HepG2 (cell line): ENCODE measurements around the gene CFAP46. TPM values are rescaled to one million over a fixed set of nuclear protein-coding genes. Genes with fewer than 3 reads are reported as not detected.
"Not testable (repeated sequence)": the region's sequence is repeated elsewhere in the genome, so short reads cannot be mapped to it uniquely, and the experiment has no call there.

Experiments used
- ATAC-seq: fragments of 200-7000 bp; cut with Tn5 transposase; 3 replicates; pipeline ENCODE4 v1.9.1; 2020; ENCODE audit warnings: mild to moderate bottlenecking, moderate library complexity
- BruUV-seq: library from RNA; stranded (reverse); fragments of 400-500 nt; replicated peaks from 2 replicates; lab custom pipeline; 2021; lab: Mats Ljungman, UMichigan
- CTCF ChIA-PET: fragments of 300-600 bp; formaldehyde crosslinking; extraction: SDS; loops from one replicate; lab custom pipeline; 2021; ENCODE audit warnings: low total read pairs, inconsistent platforms, low intra/inter-chr PET ratio; lab: Yijun Ruan, JAX
- POLR2A ChIA-PET: fragments of 350-600 bp; sonication (Branson Sonifier 250); formaldehyde crosslinking; loops from one replicate; lab custom pipeline; 2020; ENCODE audit warnings: antibody characterized with exemption, inconsistent platforms; lab: Yijun Ruan, JAX
- DNase-seq: peaks from one replicate; pipeline ENCODE4 v3.0.0-alpha.2; 2015; ENCODE audit warnings: low spot score
- FAIRE-seq: peaks from 3 replicates; lab custom pipeline; 2011; peaks lifted over from hg19 to GRCh38; lab: Jason Lieb, UNC
- H2AFZ ChIP-seq: one replicate; pipeline ENCODE4 v1.6.1; 2011; ENCODE audit warnings: low read length, inconsistent platforms
- H3K27ac ChIP-seq: fragments of 300-600 bp; 3 replicates; pipeline ENCODE4 v1.8.0; 2011; ENCODE audit warnings: mixed run types, mild to moderate bottlenecking, mixed read lengths, low read length, inconsistent platforms; ENCODE audit not compliant: insufficient read depth; ENCODE audit errors: extremely low read length
- H3K27me3 ChIP-seq, 2 experiments: fragments of 200-600 bp in 1 of 2; 2 replicates in 1 of 2; 3 replicates in 1 of 2; pipeline versions ENCODE4 v1.6.0 to v1.8.0; 2011; ENCODE audit warnings: low read length in 2 of 2, mild to moderate bottlenecking in 2 of 2, moderate library complexity in 2 of 2, inconsistent platforms in 1 of 2; ENCODE audit not compliant: insufficient read depth in 2 of 2, control insufficient read depth in 1 of 2
- H3K36me3 ChIP-seq, 2 experiments: fragments of 200-600 bp in 1 of 2; replicated peaks in 1 of 2; 2 replicates in 1 of 2; 3 replicates in 1 of 2; pipeline versions ENCODE4 v1.5.1 to v1.8.0; 2011; ENCODE audit warnings: low read length in 2 of 2, inconsistent platforms in 1 of 2; ENCODE audit not compliant: insufficient read depth in 2 of 2, control insufficient read depth in 1 of 2
- H3K4me1 ChIP-seq: 2 replicates; pipeline ENCODE4 v1.5.1; 2012; ENCODE audit warnings: low read length, inconsistent platforms; ENCODE audit not compliant: insufficient read depth
- H3K4me2 ChIP-seq: 2 replicates; pipeline ENCODE4 v1.6.0; 2011; ENCODE audit warnings: low read depth, low read length, inconsistent platforms
- H3K4me3 ChIP-seq, 3 experiments: fragments of 200-600 bp in 1 of 3; sonication (generic), shearing (Covaris generic) in 1 of 3; replicated peaks in 1 of 3; 2 replicates each; pipeline ENCODE4 v1.5.1; 2011 to 2016; ENCODE audit warnings: low read length in 3 of 3, inconsistent platforms in 2 of 3, low read depth in 2 of 3, mild to moderate bottlenecking in 2 of 3, control low read depth in 1 of 3, mixed read lengths in 1 of 3; ENCODE audit not compliant: insufficient read depth in 1 of 3
- H3K79me2 ChIP-seq: one replicate; pipeline ENCODE4 v1.6.1; 2011; ENCODE audit warnings: low read length, inconsistent platforms; ENCODE audit not compliant: insufficient read depth
- H3K9ac ChIP-seq: 2 replicates; pipeline ENCODE4 v1.6.0; 2011; ENCODE audit warnings: mild to moderate bottlenecking, low read depth, low read length, inconsistent platforms; ENCODE audit not compliant: insufficient read depth
- H3K9me3 ChIP-seq: 2 replicates; pipeline ENCODE4 v1.5.1; 2012; ENCODE audit warnings: mild to moderate bottlenecking, low read length
- H4K20me1 ChIP-seq: 2 replicates; pipeline ENCODE4 v1.6.0; 2011; ENCODE audit warnings: inconsistent platforms, mild to moderate bottlenecking, low read length, moderate library complexity; ENCODE audit not compliant: insufficient read depth
- BRF2 ChIP-seq: sonication (generic); formaldehyde crosslinking; IDR thresholded peaks from 2 replicates; pipeline ENCODE4 v1.8.1; 2022; ENCODE audit warnings: mild to moderate bottlenecking, missing genetic modification reagents
- GZF1 ChIP-seq: sonication (generic); formaldehyde crosslinking; IDR thresholded peaks from 2 replicates; pipeline ENCODE4 v1.5.1; 2020; ENCODE audit warnings: mild to moderate bottlenecking, missing genetic modification reagents
- JUN ChIP-seq: sonication (generic); formaldehyde crosslinking; IDR thresholded peaks from 2 replicates; pipeline ENCODE4 v1.4.0; 2020; ENCODE audit warnings: mild to moderate bottlenecking, missing genetic modification reagents
- KMT2A ChIP-seq: sonication (generic); formaldehyde crosslinking; IDR thresholded peaks from 2 replicates; pipeline ENCODE4 v1.4.0; 2020; ENCODE audit warnings: missing genetic modification reagents
- MIXL1 ChIP-seq: IDR thresholded peaks from 2 replicates; pipeline ENCODE4 v1.6.1; 2016
- ZNF34 ChIP-seq: sonication (generic); formaldehyde crosslinking; IDR thresholded peaks from 2 replicates; pipeline ENCODE4 v1.4.0; 2020; ENCODE audit warnings: mild to moderate bottlenecking, missing genetic modification reagents, borderline replicate concordance
- ZNF891 ChIP-seq: sonication (generic); formaldehyde crosslinking; IDR thresholded peaks from 2 replicates; pipeline ENCODE4 v1.5.0; 2020; ENCODE audit warnings: mild to moderate bottlenecking, missing genetic modification reagents
- WGBS: methylation state at CpG from one replicate; pipeline ENCODE4 v1.1.6; 2017; ENCODE audit warnings: low lambda C conversion rate; 5-methylcytosine and 5-hydroxymethylcytosine counted together
- in situ Hi-C: cut with HindIII; loops from 2 replicates; pipeline ENCODE4 v1.10.0; 2017; ENCODE audit warnings: low pct_unique_long_range_greater_than_20kb; ENCODE audit not compliant: extremely low pct_ligation_motif_present
- intact Hi-C: fragments of 100-400 bp; cut with micrococcal nuclease; formaldehyde crosslinking; loops from one replicate; pipeline ENCODE4 v1.10.0; 2022; ENCODE audit not compliant: unreplicated experiment
- polyA plus RNA-seq, 8 experiments: library from polyadenylated mRNA; depleted of rRNA in 3 of 8; stranded (reverse) in 7 of 8; unstranded in 1 of 8; fragments of >200 nt; fragmentation: Illumina TruSeq in 4 of 8; extraction: Trizol in 4 of 8; gene quantifications; 2 replicates each; pipeline versions ENCODE4 v1.2.1 to v1.2.3, GENCODE V29; 2011 to 2016; ENCODE audit warnings: low read depth in 4 of 8, missing spikeins in 1 of 8, mixed read lengths in 1 of 8; ENCODE audit not compliant: insufficient read depth in 1 of 8
- total RNA-seq, 5 experiments: library from RNA; depleted of rRNA; stranded (reverse); fragments of >200 nt; fragmentation: Illumina TruSeq; extraction: Trizol; gene quantifications; 2 replicates each; pipeline ENCODE4 v1.2.3, GENCODE V29; 2016; ENCODE audit warnings: low read depth in 1 of 5
- TF ChIP-seq, protein P1 (sequence below): sonication (generic); formaldehyde crosslinking; IDR thresholded peaks from 2 replicates; pipeline ENCODE4 v1.4.0; 2020; ENCODE audit warnings: mild to moderate bottlenecking, missing genetic modification reagents
- TF ChIP-seq, protein P2 (sequence below): sonication (generic); formaldehyde crosslinking; IDR thresholded peaks from 2 replicates; pipeline ENCODE4 v1.4.0; 2020; ENCODE audit warnings: mild to moderate bottlenecking, low read depth, missing genetic modification reagents
- TF ChIP-seq, protein P3 (sequence below): conservative IDR thresholded peaks from 2 replicates; pipeline ENCODE4 v1.6.1; 2018; ENCODE audit warnings: missing genetic modification reagents

CFAP46 gene
- total and polyA plus RNA-seq, 2 of the 13 experiments (the other 11 are each of a cell fraction or from before 2014, with no cell fraction given) = 0.24 to 0.84 TPM

DNA sequence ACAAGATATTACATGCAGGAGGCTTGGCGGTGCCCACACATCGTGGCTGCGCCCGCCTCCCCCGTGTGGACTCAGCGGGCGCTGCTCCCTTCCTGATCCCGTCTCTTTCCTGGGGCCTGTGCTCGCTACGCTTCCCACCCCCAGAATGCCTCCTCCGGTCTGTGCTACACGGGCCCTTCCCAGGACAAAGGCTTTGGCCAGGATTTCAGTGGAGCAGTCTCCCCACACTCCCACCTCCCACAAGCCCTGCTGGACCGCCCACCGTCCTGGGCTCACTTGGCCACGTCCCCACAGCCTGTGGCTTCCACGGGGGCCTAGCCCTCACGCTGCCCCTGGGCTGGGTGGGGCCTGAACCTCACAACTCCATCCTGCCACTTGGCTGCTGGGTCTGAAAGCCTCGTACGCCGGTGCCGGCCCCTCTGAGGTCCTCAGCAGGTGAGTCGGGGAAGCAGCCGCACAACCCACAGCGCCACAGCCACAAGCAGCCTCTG lies 17.3 kb downstream of the CFAP46 start (continued):
- TF ChIP-seq, protein P1, sequence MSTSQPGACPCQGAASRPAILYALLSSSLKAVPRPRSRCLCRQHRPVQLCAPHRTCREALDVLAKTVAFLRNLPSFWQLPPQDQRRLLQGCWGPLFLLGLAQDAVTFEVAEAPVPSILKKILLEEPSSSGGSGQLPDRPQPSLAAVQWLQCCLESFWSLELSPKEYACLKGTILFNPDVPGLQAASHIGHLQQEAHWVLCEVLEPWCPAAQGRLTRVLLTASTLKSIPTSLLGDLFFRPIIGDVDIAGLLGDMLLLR (CRISPR knock-in tag) = no peak
- TF ChIP-seq, protein P2, sequence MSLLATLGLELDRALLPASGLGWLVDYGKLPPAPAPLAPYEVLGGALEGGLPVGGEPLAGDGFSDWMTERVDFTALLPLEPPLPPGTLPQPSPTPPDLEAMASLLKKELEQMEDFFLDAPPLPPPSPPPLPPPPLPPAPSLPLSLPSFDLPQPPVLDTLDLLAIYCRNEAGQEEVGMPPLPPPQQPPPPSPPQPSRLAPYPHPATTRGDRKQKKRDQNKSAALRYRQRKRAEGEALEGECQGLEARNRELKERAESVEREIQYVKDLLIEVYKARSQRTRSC (CRISPR knock-in tag) = no peak
- TF ChIP-seq ZNF891 (CRISPR knock-in tag) = no peak
- TF ChIP-seq, all 625 proteins: peak for 0

- in situ Hi-C loops (no loop called here), intact Hi-C loops (no loop called here)
- CTCF ChIA-PET = no interaction called here
- Histone ChIP-seq H4K20me1 (no peaks in the 10 kb centered on the region), H3K27ac (no peak overlapping the region), H3K4me2 (no peak overlapping the region), H3K9ac (no peak overlapping the region), H2AFZ (no peak overlapping the region), H3K79me2 (no peaks in the 10 kb centered on the region), H3K4me1 (no peaks in the 10 kb centered on the region), H3K4me3 (no peak overlapping the region), H3K36me3 (no peaks in the 10 kb centered on the region), H3K9me3 (no peaks in the 10 kb centered on the region), H3K27me3 (peaks cover 11 to 32% of the 10 kb centered on the region in 2 experiments; a peak in 4 of 5 replicates)
- POLR2A ChIA-PET = no interaction called here
- FAIRE-seq = no peak
- TF ChIP-seq GZF1 (CRISPR knock-in tag) = no peak
- TF ChIP-seq, protein P3, sequence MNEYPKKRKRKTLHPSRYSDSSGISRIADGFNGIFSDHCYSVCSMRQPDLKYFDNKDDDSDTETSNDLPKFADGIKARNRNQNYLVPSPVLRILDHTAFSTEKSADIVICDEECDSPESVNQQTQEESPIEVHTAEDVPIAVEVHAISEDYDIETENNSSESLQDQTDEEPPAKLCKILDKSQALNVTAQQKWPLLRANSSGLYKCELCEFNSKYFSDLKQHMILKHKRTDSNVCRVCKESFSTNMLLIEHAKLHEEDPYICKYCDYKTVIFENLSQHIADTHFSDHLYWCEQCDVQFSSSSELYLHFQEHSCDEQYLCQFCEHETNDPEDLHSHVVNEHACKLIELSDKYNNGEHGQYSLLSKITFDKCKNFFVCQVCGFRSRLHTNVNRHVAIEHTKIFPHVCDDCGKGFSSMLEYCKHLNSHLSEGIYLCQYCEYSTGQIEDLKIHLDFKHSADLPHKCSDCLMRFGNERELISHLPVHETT (CRISPR knock-in tag) = no peak
- TF ChIP-seq BRF2 (CRISPR knock-in tag) = no peak
- no peak for TF ChIP-seq KMT2A (CRISPR knock-in tag)
- TF ChIP-seq JUN (CRISPR knock-in tag) = no peak
- no peak for TF ChIP-seq ZNF34
- no peak for TF ChIP-seq MIXL1
- no peak for DNase-seq
- WGBS = 65% methylated on average over 21 of the region's 42 CpGs
- no peak for ATAC-seq
- BruUV-seq = no TSS peak
Measured at GRCh38 chr10:132924046-132924952, 18.1 kb downstream of the CFAP46 start.

DNA sequence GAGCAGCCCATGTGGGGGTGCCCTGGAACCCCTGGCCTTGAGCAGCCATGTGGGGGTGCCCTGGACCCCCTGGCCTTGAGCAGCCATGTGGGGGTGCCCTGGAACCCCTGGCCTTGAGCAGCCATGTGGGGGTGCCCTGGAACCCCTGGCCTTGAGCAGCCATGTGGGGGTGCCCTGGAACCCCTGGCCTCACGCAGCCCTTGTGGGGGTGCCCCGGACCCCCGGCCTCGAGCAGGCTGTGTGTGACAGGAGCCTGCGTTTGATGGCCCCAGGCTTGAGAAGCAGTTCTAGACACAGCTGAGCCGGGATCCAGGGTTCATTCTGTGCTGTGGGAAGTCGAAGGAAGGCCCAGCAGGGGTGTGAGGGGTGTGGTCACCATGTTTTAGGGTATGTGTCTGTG lies 19.0 kb downstream of the CFAP46 start:
- H4K20me1 ChIP-seq, H3K79me2 ChIP-seq, DNase-seq, H3K9me3 ChIP-seq, H3K9ac ChIP-seq, in situ Hi-C loops, H3K27ac ChIP-seq, H3K36me3 ChIP-seq, FAIRE-seq, H3K4me3 ChIP-seq, H3K4me1 ChIP-seq, ATAC-seq, intact Hi-C loops, POLR2A ChIA-PET, CTCF ChIA-PET, H3K4me2 ChIP-seq, BruUV-seq, H2AFZ ChIP-seq: not testable (repeated sequence)
- H3K27me3 ChIP-seq = peaks cover 11 to 32% of the 10 kb centered on the region in 2 experiments; a peak in 4 of 5 replicates
- 0% methylated on average over 2 of the region's 7 CpGs for WGBS
